Karpas-422 (cell line): ENCODE results near the gene CA10. TPM values are rescaled to one million over a fixed set of nuclear protein-coding genes. Genes with fewer than 3 reads are reported as not detected.

ENCODE experiments used
- DNase-seq: peaks from one replicate; pipeline ENCODE4 v3.0.0-alpha.2; 2015
- H2AFZ ChIP-seq: fragments of 200-600 bp; sonication (generic); 2 replicates; pipeline ENCODE4 v1.6.1; 2014; ENCODE audit warnings: antibody characterized with exemption, low read length, mixed read lengths
- H3K27ac ChIP-seq: fragments of 200-600 bp; sonication (generic); 2 replicates; pipeline ENCODE4 v1.5.1; 2014; ENCODE audit warnings: mild to moderate bottlenecking, low read length, moderate library complexity
- H3K27me3 ChIP-seq: fragments of 200-600 bp; sonication (generic); 2 replicates; pipeline ENCODE4 v1.6.1; 2014; ENCODE audit warnings: low read length, mixed read lengths
- H3K36me3 ChIP-seq: fragments of 200-600 bp; sonication (generic); 2 replicates; pipeline ENCODE4 v1.6.1; 2014; ENCODE audit warnings: low read length, mixed read lengths; ENCODE audit not compliant: insufficient read depth
- H3K4me1 ChIP-seq: fragments of 200-600 bp; sonication (generic); 2 replicates; pipeline ENCODE4 v1.6.1; 2014; ENCODE audit warnings: mild to moderate bottlenecking, low read length, mixed read lengths
- H3K4me2 ChIP-seq: fragments of 200-600 bp; sonication (generic); 2 replicates; pipeline ENCODE4 v1.6.1; 2014; ENCODE audit warnings: low read length, low read depth, mild to moderate bottlenecking; ENCODE audit not compliant: poor library complexity, severe bottlenecking
- H3K4me3 ChIP-seq: fragments of 200-600 bp; sonication (generic); 2 replicates; pipeline ENCODE4 v1.5.1; 2014; ENCODE audit warnings: mild to moderate bottlenecking, antibody characterized with exemption, low read length, mixed read lengths
- H3K79me2 ChIP-seq: fragments of 200-600 bp; sonication (generic); 2 replicates; pipeline ENCODE4 v1.6.1; 2014; ENCODE audit warnings: mild to moderate bottlenecking, low read length, mixed read lengths
- H3K9ac ChIP-seq: fragments of 200-600 bp; sonication (generic); 2 replicates; pipeline ENCODE4 v1.6.0; 2014; ENCODE audit warnings: low read length
- H3K9me2 ChIP-seq: fragments of 200-600 bp; sonication (generic), shearing (Covaris generic); replicated peaks from 2 replicates; pipeline ENCODE4 v1.6.0; 2014; ENCODE audit warnings: mild to moderate bottlenecking, low read length, moderate library complexity; ENCODE audit not compliant: insufficient read depth
- H3K9me3 ChIP-seq: fragments of 300-700, 200-600 bp; sonication (generic); 2 replicates; pipeline ENCODE4 v1.6.1; 2014; ENCODE audit warnings: low read length, mixed read lengths
- H4K20me1 ChIP-seq: fragments of 200-600 bp; sonication (generic); 2 replicates; pipeline ENCODE4 v1.6.1; 2014; ENCODE audit warnings: mild to moderate bottlenecking, antibody characterized with exemption, low read length, low read depth; ENCODE audit not compliant: insufficient read depth
- total RNA-seq: library from RNA; depleted of rRNA; stranded (reverse); fragments of >200 nt; shearing (Covaris generic); gene quantifications from 2 replicates; pipeline ENCODE4 v1.2.3, GENCODE V29; 2014; ENCODE audit warnings: low replicate concordance; rRNA removed

CA10 gene
- total RNA-seq, result not detected in 2 replicates

DNA sequence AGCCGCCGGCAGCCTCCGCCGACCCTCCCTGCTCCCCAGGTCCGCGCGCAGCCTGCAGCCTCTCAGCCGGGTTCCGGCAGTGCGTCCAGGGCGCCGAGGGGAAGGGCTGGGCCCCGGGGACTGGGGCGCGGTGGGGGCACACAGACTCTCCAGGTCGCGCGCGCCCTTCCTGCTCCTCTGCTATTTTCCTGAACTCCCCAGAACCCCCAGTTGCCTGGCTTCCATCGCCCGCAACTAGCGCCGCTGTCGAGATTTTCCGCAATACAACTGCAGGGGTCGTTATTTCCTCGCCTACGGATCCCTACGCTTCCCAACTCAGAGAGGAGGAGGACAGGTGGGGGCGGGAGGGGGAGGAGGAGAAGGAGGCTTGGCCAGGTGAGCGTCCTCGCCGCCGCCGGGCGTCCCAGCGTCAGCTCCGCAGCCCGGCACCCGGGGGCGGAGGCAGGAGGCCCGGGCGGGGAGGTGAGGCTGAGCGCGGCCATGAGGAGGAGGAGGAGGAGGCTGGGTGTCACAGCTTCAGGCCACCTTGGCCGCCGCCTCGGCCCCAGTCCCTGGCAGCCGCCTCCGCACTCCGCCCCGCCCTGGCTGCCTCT is at the start of gene CA10:
CA10 (minus strand) TSS at position 265 of the 593 bp plus-strand sequence.
- no peak for DNase-seq
- H3K36me3 ChIP-seq, result no peaks in the 10 kb centered on the region
- H3K9ac ChIP-seq, result no peak within 1 kb of the TSS
- H3K9me2 ChIP-seq, result no peaks in the 10 kb centered on the region
- peaks cover 13% of the 10 kb centered on the region; the same call in 1 of the 2 replicates for H3K9me3 ChIP-seq
- H3K4me1 ChIP-seq, result no peaks in the 10 kb centered on the region
- no peak within 1 kb of the TSS for H3K27ac ChIP-seq
- H4K20me1 ChIP-seq, result no peaks in the 10 kb centered on the region
- H2AFZ ChIP-seq, result no peak within 1 kb of the TSS
- H3K79me2 ChIP-seq, result no peaks in the 10 kb centered on the region
- H3K4me2 ChIP-seq, result no peak within 1 kb of the TSS
- no peaks in the 10 kb centered on the region for H3K27me3 ChIP-seq
- no peak within 1 kb of the TSS for H3K4me3 ChIP-seq

DNA sequence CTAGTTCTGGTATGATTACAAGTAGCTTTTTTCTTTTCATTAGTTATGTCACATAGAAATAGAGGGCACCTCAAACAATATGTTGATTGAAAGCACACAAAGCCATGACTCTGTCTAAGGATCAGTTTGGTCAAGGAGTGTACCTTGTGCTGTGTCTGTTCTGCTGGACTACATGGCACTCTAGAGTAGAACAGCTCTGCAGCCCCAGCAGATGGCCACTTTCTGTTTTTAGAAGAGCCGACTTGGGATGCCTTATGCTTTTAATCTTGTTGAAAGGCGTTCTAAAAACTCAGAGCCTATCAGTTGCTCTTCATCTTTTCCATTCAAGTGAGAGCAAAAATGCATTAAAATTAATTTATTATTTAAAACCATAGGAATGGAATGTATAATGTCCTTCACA is 49.3 kb upstream of the CA10 start:
- H3K4me3 ChIP-seq, result no peak overlapping the region
- DNase-seq, result no peak
- H3K4me1 ChIP-seq, result no peaks in the 10 kb centered on the region
- no peaks in the 10 kb centered on the region; the same call in 1 of the 2 replicates for H3K9me3 ChIP-seq
- H3K79me2 ChIP-seq, result no peaks in the 10 kb centered on the region
- no peak overlapping the region for H3K4me2 ChIP-seq
- no peaks in the 10 kb centered on the region for H3K36me3 ChIP-seq
- no peak overlapping the region for H3K27ac ChIP-seq
- no peak overlapping the region for H2AFZ ChIP-seq
- H4K20me1 ChIP-seq, result no peaks in the 10 kb centered on the region
- H3K27me3 ChIP-seq, result no peaks in the 10 kb centered on the region
- no peaks in the 10 kb centered on the region for H3K9me2 ChIP-seq
- no peak overlapping the region for H3K9ac ChIP-seq

DNA sequence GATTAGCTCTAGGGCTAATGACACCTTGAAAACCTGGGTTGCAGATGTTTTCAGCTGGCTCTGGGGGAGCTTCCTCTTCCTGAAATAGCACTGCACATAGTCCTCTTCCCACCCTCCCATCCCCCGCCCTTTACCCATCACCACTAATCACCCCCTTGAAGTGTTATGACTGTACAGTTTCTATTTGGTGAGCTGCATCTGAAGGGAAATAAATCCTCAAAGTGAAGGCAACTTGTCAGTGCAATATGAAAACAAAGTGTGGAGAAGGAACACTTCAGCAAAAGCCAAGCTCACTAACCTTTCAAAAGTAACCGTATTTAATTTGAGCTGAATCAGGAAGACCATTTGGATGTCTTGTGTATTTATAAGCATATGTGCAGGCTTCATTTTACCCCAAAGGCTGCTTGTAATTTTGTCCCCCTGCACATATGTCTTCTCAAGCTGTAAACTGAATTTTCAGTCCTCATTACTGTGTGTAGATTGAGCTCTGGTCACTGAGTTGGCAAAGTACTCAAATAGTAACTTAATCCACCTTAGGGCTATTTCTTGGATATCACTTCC is 44.1 kb upstream of the CA10 start:
- Histone ChIP-seq H2AFZ (no peak overlapping the region), H3K36me3 (no peaks in the 10 kb centered on the region), H3K9me2 (no peaks in the 10 kb centered on the region), H3K4me3 (no peak overlapping the region), H3K4me1 (no peaks in the 10 kb centered on the region), H3K27me3 (no peaks in the 10 kb centered on the region), H3K27ac (no peak overlapping the region), H3K9me3 (no peaks in the 10 kb centered on the region), H3K4me2 (no peak overlapping the region), H3K79me2 (no peaks in the 10 kb centered on the region), H3K9ac (no peak overlapping the region), H4K20me1 (no peaks in the 10 kb centered on the region)
- no peak for DNase-seq

DNA sequence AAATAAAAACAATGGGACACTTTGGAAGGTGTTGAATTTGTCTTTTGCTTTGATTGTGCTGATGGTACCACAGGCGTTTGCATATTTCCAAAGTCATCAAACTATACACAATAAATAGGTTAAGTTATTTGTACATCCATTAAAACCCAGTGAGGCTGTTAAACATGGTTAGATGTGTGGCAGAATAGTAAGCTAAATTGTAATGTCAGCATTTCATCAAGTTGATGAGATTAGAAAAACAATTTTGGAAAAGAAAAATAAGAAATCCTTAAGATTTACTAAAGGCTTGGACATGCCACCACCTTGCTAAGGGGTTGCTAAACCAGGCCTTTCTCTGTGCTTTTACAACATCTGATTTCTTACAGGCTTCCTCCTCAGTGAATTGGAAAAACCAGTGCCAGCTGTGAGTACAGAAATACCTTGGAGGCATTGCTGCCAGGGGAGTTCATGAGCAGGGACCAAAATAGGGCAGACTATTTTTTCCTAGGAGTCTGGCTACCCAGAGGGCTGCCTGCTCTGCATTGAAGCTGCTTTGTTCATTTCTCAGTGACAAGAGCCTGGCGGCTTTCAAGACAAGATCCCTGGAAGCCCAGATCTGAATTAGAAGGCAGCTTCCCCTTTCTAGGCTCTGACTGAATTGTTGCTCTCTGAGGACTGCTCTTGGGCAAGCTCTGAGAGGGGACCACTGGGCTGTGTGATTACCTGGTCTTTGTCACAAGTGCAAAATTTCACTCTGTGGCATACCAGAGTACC is 43.4 kb upstream of the CA10 start:
- Histone ChIP-seq H3K36me3 (no peaks in the 10 kb centered on the region), H2AFZ (no peak overlapping the region), H3K27me3 (no peaks in the 10 kb centered on the region), H3K4me2 (no peak overlapping the region), H3K27ac (no peak overlapping the region), H4K20me1 (no peaks in the 10 kb centered on the region), H3K9me3 (no peaks in the 10 kb centered on the region), H3K4me1 (no peaks in the 10 kb centered on the region), H3K79me2 (no peaks in the 10 kb centered on the region), H3K9me2 (no peaks in the 10 kb centered on the region), H3K4me3 (no peak overlapping the region), H3K9ac (no peak overlapping the region)
- DNase-seq, result no peak

DNA sequence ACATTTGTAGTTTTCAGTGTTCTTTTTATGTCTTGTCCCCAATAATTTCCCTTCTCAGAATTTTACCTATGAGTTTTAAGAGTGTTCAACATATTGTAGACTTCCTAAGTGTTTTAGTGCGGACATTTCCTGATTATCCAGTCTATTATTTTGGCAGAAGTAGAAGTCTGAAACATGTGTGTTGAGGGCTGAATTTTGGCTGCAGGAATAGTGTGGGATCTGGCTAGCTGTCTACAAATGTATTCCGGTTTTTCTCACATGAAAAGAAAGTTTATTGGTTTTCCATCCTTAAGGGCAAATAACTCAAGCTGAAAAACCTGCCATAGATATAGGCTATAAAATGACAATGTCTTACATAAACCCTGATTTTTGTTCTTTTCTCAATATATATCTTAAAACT is 33.0 kb upstream of the CA10 start:
- Histone ChIP-seq H2AFZ (no peak overlapping the region), H3K9me2 (peaks cover 5% of the 10 kb centered on the region; the same call in 1 of the 2 replicates), H3K9me3 (peaks cover 8% of the 10 kb centered on the region), H4K20me1 (no peaks in the 10 kb centered on the region), H3K9ac (no peak overlapping the region), H3K27ac (no peak overlapping the region), H3K36me3 (no peaks in the 10 kb centered on the region), H3K79me2 (no peaks in the 10 kb centered on the region), H3K4me2 (no peak overlapping the region), H3K4me3 (no peak overlapping the region), H3K27me3 (no peaks in the 10 kb centered on the region), H3K4me1 (no peaks in the 10 kb centered on the region)
- DNase-seq, result no peak

DNA sequence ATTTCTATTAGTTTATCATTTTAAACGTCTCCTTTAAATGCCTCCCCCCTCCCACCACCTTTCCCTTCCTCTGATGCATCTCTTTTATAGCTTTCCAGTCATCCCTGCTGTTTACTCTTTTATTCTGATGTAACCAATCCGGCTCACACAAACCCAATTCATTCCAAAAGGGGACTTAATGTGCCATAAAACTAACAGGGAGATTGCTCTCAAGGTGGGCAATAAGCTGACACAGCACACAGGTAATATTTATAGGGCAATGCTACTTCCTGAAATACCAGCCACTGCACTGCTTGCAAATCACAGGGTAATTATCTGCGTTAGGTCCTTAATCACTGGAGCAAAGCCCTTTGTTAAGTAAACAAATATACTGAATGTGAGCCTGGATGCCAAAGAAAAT is 23.3 kb upstream of the CA10 start:
- H3K9me2 ChIP-seq, result no peaks in the 10 kb centered on the region
- peaks cover 9% of the 10 kb centered on the region for H3K9me3 ChIP-seq
- no peaks in the 10 kb centered on the region for H3K4me1 ChIP-seq
- no peak overlapping the region for H3K27ac ChIP-seq
- no peak overlapping the region for H2AFZ ChIP-seq
- H4K20me1 ChIP-seq, result no peaks in the 10 kb centered on the region
- H3K4me3 ChIP-seq, result no peak overlapping the region
- no peaks in the 10 kb centered on the region for H3K27me3 ChIP-seq
- H3K4me2 ChIP-seq, result no peak overlapping the region
- no peak overlapping the region for H3K9ac ChIP-seq
- H3K79me2 ChIP-seq, result no peaks in the 10 kb centered on the region
- H3K36me3 ChIP-seq, result no peaks in the 10 kb centered on the region
- no peak for DNase-seq

DNA sequence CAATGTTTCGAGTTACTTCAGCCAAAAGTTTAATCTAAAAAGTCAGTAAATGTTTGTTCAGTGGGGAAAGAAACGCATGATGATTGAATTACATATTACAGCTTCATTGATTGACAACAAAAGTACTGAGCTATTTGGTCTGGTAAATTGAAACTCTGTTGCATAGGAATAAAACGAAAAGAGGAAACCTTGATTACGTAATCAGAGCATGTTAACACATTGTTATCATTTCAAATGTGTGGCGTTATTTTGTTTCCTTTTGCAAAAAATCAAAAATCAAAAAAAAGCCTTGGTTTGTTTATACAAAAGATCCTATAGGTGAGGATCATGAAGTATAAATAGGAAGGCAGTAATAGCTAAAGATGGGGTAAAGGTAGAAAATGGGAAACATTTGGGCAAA is 19.5 kb upstream of the CA10 start:
- DNase-seq, result no peak
- Histone ChIP-seq H3K4me3 (no peak overlapping the region), H3K9me3 (peaks cover 9% of the 10 kb centered on the region; the same call in 1 of the 2 replicates)

DNA sequence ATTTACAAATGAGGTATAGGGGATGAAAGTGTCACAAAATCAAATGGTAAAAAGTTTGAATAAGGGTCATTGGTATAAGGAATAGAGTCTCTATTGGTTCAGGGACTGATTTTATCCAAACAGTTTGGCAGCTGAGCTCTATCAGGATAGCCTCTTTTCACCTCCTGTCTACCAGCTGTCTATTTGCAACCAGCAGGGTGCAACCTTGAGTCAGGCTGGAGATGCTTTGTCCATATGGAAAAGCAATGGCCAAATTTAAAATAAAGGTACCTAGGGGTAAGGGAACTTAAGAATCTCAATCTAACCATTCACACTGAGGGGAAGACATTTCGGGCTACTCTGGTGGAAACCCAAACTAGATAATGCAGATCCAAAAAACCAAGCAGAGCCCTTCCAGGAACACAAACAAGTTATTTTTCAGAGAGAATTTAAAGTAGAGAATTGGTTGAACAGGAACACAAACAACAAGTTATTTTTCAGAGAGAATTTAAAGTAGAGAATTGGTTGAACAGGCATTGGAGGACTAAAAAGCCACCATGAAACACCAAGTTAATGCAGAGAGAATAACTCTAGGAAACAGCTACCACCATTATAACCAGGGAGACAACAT is 12.6 kb upstream of the CA10 start:
- Histone ChIP-seq H3K27ac (no peak overlapping the region), H3K4me1 (no peaks in the 10 kb centered on the region), H3K9me2 (no peaks in the 10 kb centered on the region), H3K27me3 (no peaks in the 10 kb centered on the region), H3K36me3 (no peaks in the 10 kb centered on the region), H4K20me1 (no peaks in the 10 kb centered on the region), H3K9ac (no peak overlapping the region), H2AFZ (no peak overlapping the region), H3K9me3 (no peaks in the 10 kb centered on the region), H3K4me2 (no peak overlapping the region), H3K4me3 (no peak overlapping the region), H3K79me2 (no peaks in the 10 kb centered on the region)
- peak; percentile 63 for DNase-seq

More for the DNA sequence above, 19.5 kb upstream of the CA10 start:
- Histone ChIP-seq H2AFZ (no peak overlapping the region), H3K79me2 (no peaks in the 10 kb centered on the region), H4K20me1 (no peaks in the 10 kb centered on the region), H3K9me2 (no peaks in the 10 kb centered on the region), H3K36me3 (no peaks in the 10 kb centered on the region), H3K9ac (no peak overlapping the region), H3K27me3 (no peaks in the 10 kb centered on the region), H3K27ac (no peak overlapping the region), H3K4me1 (no peaks in the 10 kb centered on the region), H3K4me2 (no peak overlapping the region)
